Prostate gland (tissue), 2 donors: ENCODE measurements around the gene KCNK16. TPM values are rescaled to one million over a fixed set of nuclear protein-coding genes. Genes with fewer than 3 reads are reported as not detected.

Experiments used
- DNase-seq: peaks from one replicate; pipeline ENCODE4 v3.0.0-alpha.2; 2019; ENCODE audit warnings: low spot score
- H3K27ac ChIP-seq, 2 donors: fragments of 200-600 bp; sonication (generic); 2 replicates each; pipeline ENCODE4 v1.5.1; 2017 to 2019
- H3K27me3 ChIP-seq: fragments of 200-600 bp; sonication (generic); replicated peaks from 2 replicates; pipeline ENCODE4 v1.5.1; 2019; ENCODE audit not compliant: insufficient read depth
- H3K36me3 ChIP-seq, 2 donors: fragments of 200-600 bp; sonication (generic); 1 replicate in 1 of 2; 2 replicates in 1 of 2; pipeline versions ENCODE4 v1.5.1 to v1.8.1; 2017 to 2019
- H3K4me1 ChIP-seq: fragments of 200-600 bp; sonication (generic); replicated peaks from 2 replicates; pipeline ENCODE4 v1.5.1; 2019
- H3K4me3 ChIP-seq, 2 donors: fragments of 200-600 bp; sonication (generic); 2 replicates each; pipeline ENCODE4 v1.5.1; 2017 to 2019
- H3K9me3 ChIP-seq: fragments of 200-600 bp; sonication (generic); 2 replicates; pipeline ENCODE4 v1.5.1; 2017
- CTCF ChIP-seq, 4 experiments: fragments of 200-600 bp in 2 of 4; fragments of 450-650 bp in 2 of 4; sonication (generic) in 2 of 4; IDR thresholded peaks; 1 replicate in 3 of 4; 2 replicates in 1 of 4; pipeline ENCODE4 v1.5.1; 2016 to 2019; ENCODE audit warnings: antibody characterized with exemption in 4 of 4, mild to moderate bottlenecking in 2 of 4, moderate library complexity in 2 of 4
- POLR2A ChIP-seq: fragments of 450-650 bp; IDR thresholded peaks from one replicate; pipeline ENCODE4 v1.6.1; 2016; ENCODE audit warnings: antibody characterized with exemption, mild to moderate bottlenecking
- POLR2AphosphoS5 ChIP-seq: sonication (generic); formaldehyde crosslinking; IDR thresholded peaks from one replicate; pipeline ENCODE4 v1.6.1; 2017; ENCODE audit warnings: antibody characterized with exemption
- WGBS: methylation state at CpG from one replicate; pipeline ENCODE4 v1.1.5; 2018; 5-methylcytosine and 5-hydroxymethylcytosine counted together
- intact Hi-C: fragments of 100-400 bp; cut with DNase I; formaldehyde crosslinking; loops from one replicate; pipeline ENCODE4 v1.14.2; 2022
- total RNA-seq, 2 donors: library from RNA; depleted of rRNA; stranded (reverse); fragments of >200 nt; gene quantifications; one replicate each; pipeline ENCODE4 v1.1.0, GENCODE V29; 2016

KCNK16 gene
- total RNA-seq = not detected

GRCh38 chr6:39322306-39322850, at the start of gene KCNK16:
Gene KCNK16, minus strand, starts transcription at chr6:39322702. Its CDS starts 162 bp downstream, at chr6:39322540.
- intact Hi-C loops = no loop called here
- no peaks in the 10 kb centered on the region for H3K9me3 ChIP-seq
- H3K27ac ChIP-seq = no peak within 1 kb of the TSS
- no peaks in the 10 kb centered on the region for H3K36me3 ChIP-seq
- DNase-seq = no peak
- H3K27me3 ChIP-seq = no peaks in the 10 kb centered on the region
- TF ChIP-seq POLR2AphosphoS5 (no peak), POLR2A (no peak), CTCF (IDR thresholded peaks at IDR 0.05) (no peak)
- no peak within 1 kb of the TSS for H3K4me3 ChIP-seq
- H3K4me1 ChIP-seq = no peaks in the 10 kb centered on the region
- WGBS = 75% methylated on average over 10 of the region's 11 CpGs

GRCh38 chr6:39370390-39370789, 47.9 kb upstream of the KCNK16 start:
- TF ChIP-seq POLR2A = no peak
- TF ChIP-seq POLR2AphosphoS5 = no peak
- TF ChIP-seq CTCF (IDR thresholded peaks at IDR 0.05) = no peak
- WGBS = 20% methylated on average over 3 of the region's 3 CpGs
- no peaks in the 10 kb centered on the region for H3K9me3 ChIP-seq
- no peak for DNase-seq
- H3K36me3 ChIP-seq = no peaks in the 10 kb centered on the region
- no peaks in the 10 kb centered on the region for H3K4me1 ChIP-seq
- H3K27me3 ChIP-seq = no peaks in the 10 kb centered on the region
- H3K27ac ChIP-seq = no peak overlapping the region
- no peak overlapping the region for H3K4me3 ChIP-seq
- intact Hi-C loops = no loop called here

- Histone ChIP-seq H3K27ac (no peak overlapping the region), H3K4me1 (no peaks in the 10 kb centered on the region), H3K27me3 (no peaks in the 10 kb centered on the region), H3K9me3 (no peaks in the 10 kb centered on the region), H3K36me3 (no peaks in the 10 kb centered on the region), H3K4me3 (no peak overlapping the region)
- DNase-seq = no peak
- intact Hi-C loops = no loop called here
- TF ChIP-seq CTCF (IDR thresholded peaks at IDR 0.05) = no peak
- TF ChIP-seq POLR2AphosphoS5 = no peak
- no peak for TF ChIP-seq POLR2A
- WGBS = 7% methylated on average over 1 of the region's 1 CpG
Observed at GRCh38 chr6:39369987-39370386, 47.5 kb upstream of the KCNK16 start.

- WGBS = 80% methylated on average over 3 of the region's 3 CpGs
- Histone ChIP-seq H3K4me1 (no peaks in the 10 kb centered on the region), H3K9me3 (no peaks in the 10 kb centered on the region), H3K27ac (no peak overlapping the region), H3K36me3 (no peaks in the 10 kb centered on the region), H3K27me3 (no peaks in the 10 kb centered on the region), H3K4me3 (no peak overlapping the region)
- DNase-seq = no peak
- TF ChIP-seq POLR2A = no peak
- no peak for TF ChIP-seq CTCF (IDR thresholded peaks at IDR 0.05)
- no peak for TF ChIP-seq POLR2AphosphoS5
- intact Hi-C loops = no loop called here
Observed at GRCh38 chr6:39367700-39368099, 45.2 kb upstream of the KCNK16 start.

- H3K36me3 ChIP-seq = no peaks in the 10 kb centered on the region
- no peak for TF ChIP-seq POLR2A
- TF ChIP-seq POLR2AphosphoS5 = no peak
- no peak for TF ChIP-seq CTCF (IDR thresholded peaks at IDR 0.05)
- H3K9me3 ChIP-seq = no peaks in the 10 kb centered on the region
- H3K27ac ChIP-seq = no peak overlapping the region
- no peaks in the 10 kb centered on the region for H3K27me3 ChIP-seq
- no peak overlapping the region for H3K4me3 ChIP-seq
- WGBS = 73% methylated on average over 9 of the region's 9 CpGs
- no peak for DNase-seq
- H3K4me1 ChIP-seq = no peaks in the 10 kb centered on the region
- intact Hi-C loops = no loop called here
Observed at GRCh38 chr6:39366931-39367618, 44.6 kb upstream of the KCNK16 start.
